A549 treated with AZD9567 at 1 μM for 4 hours (cell line): Measurements from ENCODE around the gene TMEM255A. TPM values are rescaled to one million over a fixed set of nuclear protein-coding genes. Genes with fewer than 3 reads are reported as not detected.

Experiments used
- total RNA-seq: library from RNA; stranded (reverse); fragments of 200-300 nt; extraction: Qiagen RNA extraction; gene quantifications from 5 replicates; pipeline ENCODE4 v1.2.3, GENCODE V29; 2022; ENCODE audit not compliant: insufficient read depth

TMEM255A gene
- total RNA-seq: 0.13 to 0.37 TPM (median 0.19 TPM) in 4 of 5 replicates, not detected in the other

GRCh38 chrX:120310861-120311726 lies at the start of gene TMEM255A:
Gene TMEM255A, minus strand, starts transcription at chrX:120311461. Its CDS starts 152 bp downstream, at chrX:120311309.

GRCh38 chrX:120250522-120251271 lies 60.6 kb downstream of the TMEM255A start, which contains the start of gene ZBTB33:
Gene ZBTB33, plus strand, starts transcription at chrX:120250812. Its CDS starts 2,604 bp downstream, at chrX:120253416.

Other genes with a start within 250 kb of the TMEM255A start
- gene RHOXF2B, start 233.8 kb downstream of the TMEM255A start, total RNA-seq: not detected in 5 replicates
- not detected in 5 replicates for gene RHOXF1, start 195.5 kb downstream of the TMEM255A start, total RNA-seq
- gene RHOXF2, start 152.8 kb downstream of the TMEM255A start, total RNA-seq: not detected in 5 replicates
- gene ZBTB33, start 60.6 kb downstream of the TMEM255A start, total RNA-seq: 7.5 to 13.4 TPM (median 11.2 TPM) in 5 replicates
- gene ATP1B4, start 50.6 kb upstream of the TMEM255A start, total RNA-seq: 0.01 TPM in 1 of 5 replicates, not detected in the others
- 86.9 to 109 TPM (median 100.0 TPM) in 5 replicates for gene LAMP2, start 157.8 kb upstream of the TMEM255A start, total RNA-seq
- 32.3 to 49.7 TPM (median 41.1 TPM) in 5 replicates for gene CUL4B, start 249.5 kb upstream of the TMEM255A start, total RNA-seq